Activated CD4-positive, alpha-beta T cell treated with anti-CD3 and anti-CD28 coated beads, Interleukin-2, Interleukin-4, amounts not matched to agents 100 ng/mL and 50 ng/mL, durations not matched to agents 16 hours and 8 hours (primary cell): ENCODE measurements around the gene FYB1.
A peak's percentile ranks its signal among the peaks of the same experiment; 100 is the strongest.

Experiments used
- DNase-seq: peaks from one replicate; pipeline ENCODE4 v3.0.0-alpha.2; 2020; ENCODE audit warnings: low spot score

The FYB1 gene

GRCh38 chr5:39206630-39207321 lies 12.6 kb downstream of the FYB1 start:
- DNase-seq: no peak

GRCh38 chr5:39205550-39205949 lies 13.8 kb downstream of the FYB1 start:
- no peak for DNase-seq

GRCh38 chr5:39203951-39204350 lies 15.4 kb downstream of the FYB1 start:
- no peak for DNase-seq

GRCh38 chr5:39203275-39203922 lies 16.0 kb downstream of the FYB1 start:
- no peak for DNase-seq

GRCh38 chr5:39202597-39203274 lies 16.6 kb downstream of the FYB1 start:
- peak; percentile 68 for DNase-seq

GRCh38 chr5:39201781-39202596 lies 17.4 kb downstream of the FYB1 start:
- DNase-seq: no peak

- no peak for DNase-seq
Measured at GRCh38 chr5:39201160-39201780, 18.1 kb downstream of the FYB1 start.

- DNase-seq: no peak
Measured at GRCh38 chr5:39200081-39200480, 19.3 kb downstream of the FYB1 start.

- DNase-seq: no peak
Measured at GRCh38 chr5:39199335-39199734, 20.0 kb downstream of the FYB1 start.

GRCh38 chr5:39198127-39198526 lies 21.2 kb downstream of the FYB1 start:
- DNase-seq: no peak

- peak; percentile 83 for DNase-seq
Measured at GRCh38 chr5:39197556-39197955, 21.8 kb downstream of the FYB1 start.

- no peak for DNase-seq
Measured at GRCh38 chr5:39195198-39195826, 24.1 kb downstream of the FYB1 start.

- no peak for DNase-seq
Measured at GRCh38 chr5:39194466-39195136, 24.8 kb downstream of the FYB1 start.

- no peak for DNase-seq
Measured at GRCh38 chr5:39193553-39194465, 25.6 kb downstream of the FYB1 start.

GRCh38 chr5:39192450-39193160 lies 26.8 kb downstream of the FYB1 start:
- no peak for DNase-seq

GRCh38 chr5:39191216-39191615 lies 28.1 kb downstream of the FYB1 start:
- DNase-seq: peak; percentile 78

GRCh38 chr5:39190311-39191102 lies 28.9 kb downstream of the FYB1 start:
- DNase-seq: no peak

GRCh38 chr5:39189292-39189955 lies 29.9 kb downstream of the FYB1 start:
- DNase-seq: no peak
